Stimulated activated CD4-positive, alpha-beta T cell treated with anti-CD3 and anti-CD28 coated beads, Interleukin-15, amount 100 ng/mL, for 48 hours (primary cell): ENCODE data around the gene ATIC.
"Not testable (repeated sequence)": the region's sequence is repeated elsewhere in the genome, so short reads cannot be mapped to it uniquely, and the experiment has no call there.

Source experiments
- DNase-seq, 2 donors: peaks; one replicate each; pipeline ENCODE4 v3.0.0-alpha.2; 2020; ENCODE audit warnings: low read depth in 2 of 2

ATIC gene

GRCh38 chr2:215311625-215312396, at the start of gene ATIC:
Gene ATIC, plus strand, starts transcription at chr2:215312059. Its CDS starts 84 bp downstream, at chr2:215312143.
- peak; percentile 82 to 86 for DNase-seq

GRCh38 chr2:215262303-215262702, 49.6 kb upstream of the ATIC start:
- no peak for DNase-seq

- DNase-seq = no peak
Measured at GRCh38 chr2:215262741-215263362, 49.0 kb upstream of the ATIC start.

GRCh38 chr2:215264374-215264773, 47.5 kb upstream of the ATIC start:
- no peak for DNase-seq

GRCh38 chr2:215269397-215270117, 42.3 kb upstream of the ATIC start:
- peak; percentile 9 to 47 for DNase-seq

- DNase-seq = no peak
Measured at GRCh38 chr2:215270118-215270451, 41.8 kb upstream of the ATIC start.

GRCh38 chr2:215271446-215271845, 40.4 kb upstream of the ATIC start:
- no peak for DNase-seq

- DNase-seq = no peak
Measured at GRCh38 chr2:215272918-215273317, 38.9 kb upstream of the ATIC start.

- no peak for DNase-seq
Measured at GRCh38 chr2:215274829-215275228, 37.0 kb upstream of the ATIC start.

- DNase-seq = no peak
Measured at GRCh38 chr2:215275824-215276223, 36.0 kb upstream of the ATIC start.

- no peak for DNase-seq
Measured at GRCh38 chr2:215277944-215278343, 33.9 kb upstream of the ATIC start.

- DNase-seq = no peak
Measured at GRCh38 chr2:215280326-215280725, 31.5 kb upstream of the ATIC start.

- DNase-seq = no peak
Measured at GRCh38 chr2:215283221-215283620, 28.6 kb upstream of the ATIC start.

GRCh38 chr2:215286309-215286708, 25.6 kb upstream of the ATIC start:
- no peak for DNase-seq

- no peak for DNase-seq
Measured at GRCh38 chr2:215288112-215288815, 23.6 kb upstream of the ATIC start.

GRCh38 chr2:215290980-215291599, 20.8 kb upstream of the ATIC start:
- no peak for DNase-seq

GRCh38 chr2:215293879-215294278, 18.0 kb upstream of the ATIC start:
- DNase-seq = no peak

GRCh38 chr2:215299337-215299859, 12.5 kb upstream of the ATIC start:
- DNase-seq = no peak

GRCh38 chr2:215301994-215302393, 9.9 kb upstream of the ATIC start:
- no peak for DNase-seq

GRCh38 chr2:215311259-215311624, 617 bp upstream of the ATIC start:
- not testable (repeated sequence) for DNase-seq

GRCh38 chr2:215313255-215313613, 1.4 kb downstream of the ATIC start:
- DNase-seq = no peak

- DNase-seq = no peak
Measured at GRCh38 chr2:215314896-215315295, 3.0 kb downstream of the ATIC start.
